GM21576 (cell line): Measurements from ENCODE around the gene OR4L1.
"Not testable (repeated sequence)": the region's sequence is repeated elsewhere in the genome, so short reads cannot be mapped to it uniquely, and the experiment has no call there.

Experiments used
- ATAC-seq: cut with Tn5 transposase; IDR thresholded peaks from one replicate; pipeline ENCODE4 v1.9.1; 2021; ENCODE audit warnings: mild to moderate bottlenecking, moderate library complexity; ENCODE audit not compliant: unreplicated experiment

OR4L1 gene

GRCh38 chr14:20059745-20060144 lies at the start of gene OR4L1:
TSS of gene OR4L1 (plus strand) at chr14:20060045. CDS start at chr14:20060045, 0 bp downstream.
- no peak for ATAC-seq

DNA sequence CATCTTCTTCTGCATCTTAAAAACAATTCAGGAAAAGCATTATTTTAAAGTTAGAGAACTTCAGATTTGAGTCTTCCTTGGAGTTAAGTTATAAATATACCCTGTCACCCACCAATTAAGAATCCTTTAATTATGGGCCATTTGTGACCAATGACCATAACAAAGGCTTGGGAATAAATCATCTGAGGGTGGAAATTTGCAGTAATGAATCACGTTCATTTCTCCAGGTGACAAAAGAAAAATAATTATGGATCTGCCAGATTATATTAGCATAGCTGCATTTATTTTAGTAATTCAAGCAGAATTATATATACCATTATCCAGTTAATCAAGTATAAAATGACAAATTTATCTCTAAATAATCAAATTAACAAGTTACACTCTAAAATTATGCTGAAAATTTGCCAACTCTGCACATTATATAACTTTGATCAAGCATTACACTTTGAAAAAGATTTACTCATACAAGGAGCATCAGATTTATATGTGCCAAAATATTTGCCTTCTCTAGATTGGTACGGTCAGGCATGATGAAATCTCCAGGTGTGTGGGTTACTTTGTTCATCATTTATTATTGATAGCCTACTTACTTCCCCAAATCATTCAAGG lies 40.5 kb upstream of the OR4L1 start, which contains the start of gene OR4K14:
TSS of gene OR4K14 (minus strand) at position 51 of the 609 bp plus-strand sequence. CDS start 4,114 bp downstream, outside the sequence.
- no peak for ATAC-seq

DNA sequence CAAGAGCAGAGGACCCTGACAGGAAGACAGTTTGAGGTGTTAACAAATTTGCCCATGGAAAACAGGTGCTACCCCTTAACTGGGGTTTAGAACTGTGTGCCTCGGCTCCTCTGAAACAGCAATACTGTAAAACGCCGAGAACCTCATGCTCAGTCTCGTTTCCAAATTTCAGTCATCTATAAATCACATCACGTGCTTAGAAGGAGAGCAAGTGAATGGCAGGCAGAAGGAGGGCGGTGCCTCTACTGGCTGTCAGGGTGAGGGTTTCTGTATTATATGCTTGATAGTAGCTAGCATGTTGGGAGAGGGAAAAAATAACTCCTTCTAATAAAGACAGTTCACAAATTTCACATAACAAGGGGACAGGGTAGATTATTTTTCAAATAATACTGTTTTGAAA lies 28.8 kb upstream of the OR4L1 start:
- no peak for ATAC-seq

GRCh38 chr14:20035449-20035848 lies 24.4 kb upstream of the OR4L1 start:
- no peak for ATAC-seq

GRCh38 chr14:20035938-20036337 lies 23.9 kb upstream of the OR4L1 start, which contains the start of gene OR4K13:
TSS of gene OR4K13 (minus strand) at chr14:20036038. CDS start at chr14:20034758, 1,280 bp downstream.
- no peak for ATAC-seq

DNA sequence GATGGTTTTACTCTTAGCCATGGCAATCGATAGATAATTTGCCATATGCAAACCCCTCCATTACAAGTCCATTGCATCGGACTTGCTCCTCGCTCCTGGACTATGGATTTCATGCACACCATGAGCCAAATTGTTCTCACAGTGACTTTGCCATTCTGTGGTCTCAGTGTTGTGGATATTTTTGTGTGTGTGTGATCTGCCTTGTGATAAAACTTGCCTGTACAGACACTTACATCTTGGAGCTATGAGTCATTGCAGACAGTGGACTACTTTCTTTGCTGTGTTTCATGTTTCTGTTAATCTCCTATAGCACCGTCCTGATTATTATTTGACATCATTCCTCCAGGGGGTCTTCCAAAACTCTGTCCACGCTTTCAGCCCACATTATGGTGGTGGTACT lies 15.6 kb upstream of the OR4L1 start:
- no peak for ATAC-seq

- ATAC-seq: no peak
Observed at GRCh38 chr14:20048202-20048601, 11.6 kb upstream of the OR4L1 start.

GRCh38 chr14:20092050-20092449 lies 32.2 kb downstream of the OR4L1 start:
- ATAC-seq: no peak

DNA sequence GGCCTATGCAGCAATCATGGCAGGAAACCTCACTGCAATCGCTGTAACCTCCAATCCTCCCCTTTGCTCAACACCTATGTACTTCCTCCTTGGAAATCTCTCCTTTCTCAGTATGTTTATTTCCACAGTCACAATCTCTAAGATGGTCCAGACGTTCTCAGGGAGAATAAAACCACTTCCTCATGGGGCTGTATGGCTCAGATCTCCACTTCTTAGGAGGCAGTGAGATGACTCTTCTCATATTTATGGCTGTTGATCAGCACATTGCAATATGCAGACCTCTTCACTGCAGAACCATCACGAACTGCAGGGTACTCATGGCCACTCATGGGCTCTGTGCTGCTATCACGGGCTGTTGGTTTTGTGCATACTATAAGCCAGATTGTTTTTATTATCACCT lies 33.6 kb downstream of the OR4L1 start:
- no peak for ATAC-seq

DNA sequence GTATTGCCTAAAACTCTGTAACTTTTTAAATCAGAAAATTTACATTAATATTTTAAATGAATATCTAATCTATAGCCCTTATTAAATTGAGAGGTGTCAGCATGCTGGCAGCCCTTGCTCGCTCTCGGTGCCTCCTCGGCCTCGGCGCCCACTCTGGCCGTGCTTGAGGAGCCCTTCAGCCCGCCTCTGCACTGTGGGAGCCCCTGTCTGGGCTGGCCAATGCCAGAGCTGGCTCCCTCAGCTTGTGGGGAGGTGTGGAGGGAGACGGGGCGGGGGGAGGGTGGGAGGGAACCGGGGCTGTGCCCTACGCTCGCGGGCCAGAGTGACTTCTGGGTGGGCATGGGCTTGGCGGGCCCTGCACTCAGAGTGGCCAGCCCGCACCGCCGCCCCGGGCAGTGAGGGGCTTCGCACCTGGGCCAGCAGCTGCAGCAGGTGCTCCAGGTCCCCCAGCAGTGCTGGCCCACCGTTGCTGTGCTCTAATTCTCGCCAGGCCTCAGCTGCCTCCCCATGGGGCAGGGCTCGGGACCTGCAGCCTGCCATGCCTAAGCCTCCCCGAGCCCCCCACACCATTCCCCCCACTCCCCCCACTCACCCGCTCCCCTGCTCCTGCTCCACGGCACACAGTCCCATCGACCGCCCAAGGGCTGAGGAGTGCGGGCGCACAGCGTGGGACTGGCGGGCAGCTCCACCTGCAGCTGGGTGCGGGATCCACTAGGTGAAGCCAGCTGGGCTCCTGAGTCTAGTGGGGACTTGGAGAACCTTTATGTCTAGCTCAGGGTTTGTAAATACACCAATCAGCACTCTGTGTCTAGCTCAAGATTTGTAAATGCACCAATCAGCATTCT lies 39.3 kb downstream of the OR4L1 start:
- not testable (repeated sequence) for ATAC-seq

DNA sequence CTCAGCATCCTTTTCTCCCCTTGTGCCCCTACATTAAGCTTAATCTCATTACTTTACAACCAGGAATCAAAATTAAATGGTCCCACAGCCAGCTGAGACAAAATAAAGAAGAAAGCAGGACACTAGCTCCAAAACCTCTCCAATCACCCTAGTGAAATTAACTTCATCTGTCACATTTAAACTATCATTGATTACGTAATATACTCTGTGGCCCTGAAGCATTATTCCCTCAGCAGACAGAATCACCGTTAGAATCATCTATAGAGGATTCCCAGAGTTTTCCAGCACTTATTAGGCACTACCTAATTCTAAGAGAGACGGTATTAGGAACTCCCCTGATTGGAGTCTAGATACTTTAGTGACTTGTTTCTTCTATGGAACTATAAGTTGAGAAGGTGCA lies 50.6 kb downstream of the OR4L1 start, which contains the start of gene OR4K17:
TSS of gene OR4K17 (plus strand) at position 302 of the 400 bp plus-strand sequence. CDS start 6,761 bp downstream, outside the sequence.
- ATAC-seq: no peak
